ENCODE results near the gene RYR2. TPM values are rescaled to one million over a fixed set of nuclear protein-coding genes. Genes with fewer than 3 reads are reported as not detected.
"Not testable (repeated sequence)": the region's sequence is repeated elsewhere in the genome, so short reads cannot be mapped to it uniquely, and the experiment has no call there.

Gene RYR2
- total RNA-seq, 1 donor from 2014 or later = not detected

DNA sequence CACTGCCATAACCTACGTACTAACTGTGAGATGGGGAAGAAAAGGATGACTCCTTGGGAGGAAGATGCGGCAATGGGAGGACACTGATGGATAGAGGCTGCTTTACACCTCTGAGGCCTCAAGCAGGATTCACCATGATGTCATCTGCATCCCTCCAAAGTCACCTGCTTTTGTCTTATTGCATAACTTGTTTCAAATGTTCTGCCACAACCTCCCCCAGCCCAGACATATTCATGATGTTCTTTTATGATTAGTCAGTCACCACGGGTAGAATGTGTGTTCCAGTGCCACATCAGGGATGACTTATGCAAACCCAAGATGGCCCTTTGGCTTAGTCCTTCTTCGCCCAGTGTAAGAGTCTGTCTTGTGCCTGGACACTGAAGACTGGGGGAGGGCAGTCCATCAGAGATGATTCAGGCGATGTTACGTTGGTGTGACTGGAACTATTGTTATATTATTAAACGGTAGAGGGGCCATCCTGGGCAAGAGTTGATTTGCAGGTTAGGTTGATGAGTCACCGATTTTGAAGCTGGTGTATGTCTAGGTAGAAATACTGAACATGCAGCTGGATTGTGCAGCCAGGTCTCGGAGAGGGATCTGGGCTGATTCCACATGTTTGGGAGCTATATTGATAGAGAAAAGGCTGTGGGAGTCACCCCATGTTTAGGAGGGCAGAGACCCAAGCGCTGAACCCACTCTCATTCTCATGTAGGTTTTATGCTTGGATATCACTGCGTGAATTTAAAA is 32.6 kb downstream of the RYR2 start:
- no peak for DNase-seq (ENCODE audit: low read depth, low spot score)

DNA sequence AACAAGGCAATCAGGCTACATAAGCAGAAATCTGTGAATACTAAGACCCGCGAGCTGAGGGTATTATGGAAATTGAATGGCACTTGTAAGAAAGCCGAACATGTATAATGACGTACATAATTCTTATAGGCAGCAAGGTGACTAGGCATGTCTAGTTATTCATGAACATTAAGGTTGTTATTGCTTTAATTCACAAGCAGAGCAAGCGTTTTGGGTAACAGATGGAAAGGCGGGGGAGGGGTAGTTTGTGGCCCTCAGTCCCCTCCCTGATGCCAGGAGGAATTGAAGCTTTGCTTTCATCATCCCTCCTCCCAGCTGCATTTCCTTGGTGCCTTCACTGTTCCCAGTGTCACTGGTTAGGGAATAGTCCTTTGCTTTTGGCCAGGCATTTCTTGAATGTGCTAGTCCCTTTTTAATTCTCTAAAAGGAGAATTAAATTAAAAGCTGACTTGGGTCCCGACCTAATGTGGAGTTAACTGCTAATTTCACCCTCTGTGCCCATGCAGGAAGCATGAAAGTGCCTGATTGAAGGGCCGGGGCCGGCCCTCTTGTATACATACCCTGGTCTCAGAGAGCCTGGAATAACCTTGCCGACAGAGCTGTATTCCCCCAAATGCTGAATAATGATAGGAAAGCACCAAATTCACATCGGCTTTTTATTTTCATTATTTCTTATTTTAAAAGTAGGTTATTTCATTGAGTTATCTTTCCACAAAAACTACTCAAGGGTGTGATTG is 42.5 kb downstream of the RYR2 start:
- no peak for DNase-seq (ENCODE audit: low read depth, low spot score)

DNA sequence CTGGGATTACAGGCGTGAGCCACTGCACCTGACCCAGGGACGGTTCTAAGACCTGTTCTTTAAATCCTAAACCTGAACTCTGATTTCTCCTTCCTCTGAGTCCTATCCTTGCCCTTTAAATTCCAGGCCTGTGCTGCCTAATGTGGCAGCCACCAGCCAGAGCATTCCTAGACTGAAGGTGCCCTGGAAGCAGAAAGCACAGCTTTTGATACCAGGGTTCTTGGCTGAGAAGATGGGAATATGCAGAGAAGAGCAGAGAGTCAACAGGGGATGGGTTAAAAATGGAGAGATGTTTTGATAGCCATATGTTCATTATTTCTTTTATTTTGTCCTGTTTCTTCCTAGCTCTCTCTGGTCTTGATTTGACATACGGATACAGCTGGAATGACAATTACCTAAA is 49.7 kb downstream of the RYR2 start:
- no peak for DNase-seq (ENCODE audit: low read depth, low spot score)

DNA sequence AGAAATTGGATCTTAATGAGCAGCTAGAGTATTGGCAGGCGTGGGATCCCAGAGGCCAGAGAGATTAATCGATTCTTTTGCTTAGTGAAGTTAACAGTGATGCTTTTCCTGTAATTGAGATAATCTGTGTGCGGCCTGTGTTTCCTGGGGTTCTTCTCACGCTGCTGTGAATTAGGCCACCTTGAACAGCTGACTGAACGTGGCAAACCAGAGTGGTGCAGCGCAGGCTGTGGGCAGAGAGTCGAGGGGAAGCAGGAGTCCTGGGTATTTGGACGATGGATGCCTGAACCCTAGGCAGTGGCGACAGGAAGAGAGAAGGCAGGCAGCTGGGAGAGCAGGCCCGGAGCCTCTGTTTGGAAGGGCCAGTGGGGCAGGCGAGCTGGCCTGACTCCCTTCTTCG is 51.7 kb downstream of the RYR2 start:
- DNase-seq (ENCODE audit: low read depth, low spot score) = no peak

DNA sequence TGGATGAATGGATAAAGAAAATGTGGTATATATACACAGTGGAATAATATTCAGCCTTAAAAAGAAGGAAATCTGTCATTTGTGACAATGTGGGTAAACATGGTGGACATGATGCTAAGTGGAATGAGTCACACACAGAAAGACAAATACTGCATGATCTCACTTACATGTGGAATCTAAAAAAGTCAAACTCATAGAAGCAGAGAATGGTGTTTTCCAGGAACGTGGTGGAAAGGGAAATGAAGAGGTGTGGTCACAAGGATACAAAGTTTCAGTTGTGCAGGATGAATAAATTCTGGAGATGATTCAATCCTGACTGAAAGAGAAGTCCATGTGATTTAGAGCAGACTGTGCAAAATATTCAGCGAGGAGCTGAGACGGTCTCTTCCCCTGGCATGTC is 56.6 kb downstream of the RYR2 start:
- DNase-seq (ENCODE audit: low read depth, low spot score) = no peak

DNA sequence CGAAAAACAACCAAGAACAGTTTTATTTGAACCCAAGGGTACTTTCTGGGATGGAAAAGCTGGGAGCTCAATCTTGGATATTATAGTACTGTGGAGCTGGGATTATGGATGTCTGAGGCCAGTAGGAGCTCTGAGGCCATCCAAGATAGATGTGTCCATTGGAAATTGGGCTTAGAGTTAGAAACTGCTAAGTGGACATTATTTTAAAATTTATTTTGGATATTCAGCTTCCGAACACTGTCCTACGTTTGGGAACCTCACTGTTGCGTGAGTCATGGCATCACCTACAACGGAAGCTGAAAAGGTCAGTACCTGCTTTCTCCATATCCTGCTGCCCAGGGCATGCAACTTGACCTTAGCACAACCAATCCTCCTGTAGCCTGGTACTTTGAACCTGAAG is 61.0 kb downstream of the RYR2 start:
- no peak for DNase-seq (ENCODE audit: low read depth, low spot score)

GRCh38 chr1:237104096-237104495 is 62.1 kb downstream of the RYR2 start:
- no peak for DNase-seq (ENCODE audit: low read depth, low spot score)

DNA sequence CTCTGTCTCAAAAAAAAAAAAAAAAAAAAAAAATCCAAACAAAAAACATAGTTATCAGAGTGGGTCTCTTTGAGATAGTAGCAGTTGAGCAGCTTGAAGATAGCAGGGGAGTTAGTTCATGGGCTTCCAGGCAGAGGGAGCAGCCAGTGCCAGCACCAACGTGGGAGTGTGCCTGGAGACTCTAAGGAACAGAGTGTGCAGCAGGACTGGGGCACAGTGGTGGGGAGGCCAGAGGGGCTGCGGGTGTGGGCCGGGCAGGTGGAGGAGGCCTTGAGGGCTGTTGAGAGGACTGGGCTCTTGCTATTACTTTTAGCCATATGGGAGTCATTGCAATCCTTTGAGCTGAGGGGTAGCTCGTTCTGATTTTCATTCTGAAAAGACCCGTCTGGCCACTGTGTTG is 63.8 kb downstream of the RYR2 start:
- DNase-seq (ENCODE audit: low read depth, low spot score) = no peak

DNA sequence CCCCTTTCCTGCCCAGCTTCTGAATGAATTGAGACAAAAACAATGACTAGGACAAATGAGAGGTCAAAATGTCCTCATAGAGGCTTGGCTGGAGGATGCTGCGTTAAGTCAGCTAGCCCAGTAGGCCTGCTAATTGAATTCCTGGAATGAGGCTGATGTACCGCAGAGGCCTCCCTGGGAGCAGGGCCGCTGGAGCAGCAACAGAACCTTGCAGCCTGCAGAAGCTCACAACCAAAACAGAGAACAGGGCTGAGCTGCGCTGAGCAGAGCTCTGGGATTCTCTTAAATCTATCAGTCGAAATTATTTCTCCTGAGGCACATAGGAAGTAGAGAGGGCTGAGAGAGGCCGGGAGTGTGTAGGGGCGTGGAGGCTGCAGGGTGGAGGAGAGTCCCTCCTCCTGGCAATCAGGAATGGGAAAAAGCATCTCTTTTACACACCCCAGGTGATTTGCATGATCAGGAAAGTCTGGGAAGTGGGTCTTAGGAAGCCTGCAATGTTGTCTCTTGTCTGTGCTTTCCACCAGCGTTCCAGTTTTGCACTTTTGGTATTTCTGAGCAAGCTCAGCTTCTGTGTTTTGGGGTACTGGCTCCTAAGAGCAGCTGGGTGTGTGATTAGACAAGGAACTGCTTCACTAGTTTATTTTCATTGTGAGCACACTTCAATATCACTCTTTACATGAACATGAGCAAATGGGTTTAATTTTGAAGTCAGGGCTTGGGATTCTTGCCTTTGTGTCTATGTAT is 66.5 kb downstream of the RYR2 start:
- DNase-seq (ENCODE audit: low read depth, low spot score) = no peak

- DNase-seq (ENCODE audit: low read depth, low spot score) = no peak
Observed at GRCh38 chr1:237111807-237112206, 69.8 kb downstream of the RYR2 start.

DNA sequence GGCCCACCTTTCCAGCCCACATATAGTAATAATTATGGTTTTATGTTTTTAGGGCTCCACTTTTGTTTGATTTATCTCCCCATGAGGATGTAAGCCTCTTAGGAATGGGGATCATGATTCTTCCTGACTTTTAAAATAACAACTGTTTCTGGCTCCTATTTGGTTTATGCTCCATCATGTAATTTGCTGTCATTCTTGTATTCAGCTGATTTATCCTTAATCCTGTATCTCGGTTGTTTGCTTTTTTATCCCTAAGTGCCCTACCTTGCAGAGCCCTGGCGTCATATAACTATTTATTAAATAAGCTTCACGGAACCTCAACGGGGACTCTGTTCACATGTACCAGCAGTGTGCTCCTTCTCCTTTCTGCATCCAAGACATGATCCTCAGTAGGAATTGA is 70.7 kb downstream of the RYR2 start:
- no peak for DNase-seq (ENCODE audit: low read depth, low spot score)

DNA sequence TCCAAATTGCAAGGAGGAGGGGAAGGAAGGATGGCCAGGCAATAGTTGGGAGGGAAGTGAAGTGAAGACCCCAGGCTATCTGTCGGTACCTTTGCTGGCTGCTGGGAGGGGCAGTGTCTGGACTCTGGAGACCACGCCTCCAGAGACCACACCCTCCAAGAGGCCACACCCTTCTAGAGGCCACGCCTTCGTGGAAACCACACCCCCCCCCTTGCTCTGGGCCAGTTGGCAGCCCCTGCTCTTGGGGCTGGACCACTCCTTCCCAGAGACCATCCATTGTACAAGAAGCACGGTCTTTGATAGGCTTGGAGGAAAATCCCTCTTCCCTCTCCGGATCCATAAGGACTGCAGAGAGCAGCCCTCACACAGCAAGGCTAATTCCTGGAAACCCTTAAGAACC is 73.1 kb downstream of the RYR2 start:
- no peak for DNase-seq (ENCODE audit: low read depth, low spot score)

GRCh38 chr1:237119091-237119490 is 77.1 kb downstream of the RYR2 start:
- no peak for DNase-seq (ENCODE audit: low read depth, low spot score)

DNA sequence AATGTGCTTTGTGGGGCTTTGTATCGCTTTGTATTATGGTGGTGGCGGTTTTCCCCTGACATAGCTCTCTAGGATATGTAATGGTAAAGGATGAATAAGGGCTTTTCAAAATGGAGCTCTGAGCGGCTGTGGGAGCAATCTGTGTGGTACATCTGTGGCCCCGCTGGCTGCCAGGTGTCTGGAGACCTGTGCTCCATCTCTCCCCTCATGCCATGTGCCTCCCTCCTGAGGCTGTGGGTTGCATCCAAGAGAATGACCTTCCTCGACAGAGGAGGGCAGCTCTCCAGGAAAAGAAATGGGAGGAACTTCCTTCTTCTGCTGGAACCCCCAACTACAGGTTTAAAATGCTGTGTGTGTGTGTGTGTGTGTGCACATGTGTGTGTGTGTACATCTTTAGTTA is 78.7 kb downstream of the RYR2 start:
- no peak for DNase-seq (ENCODE audit: low read depth, low spot score)

- DNase-seq (ENCODE audit: low read depth, low spot score) = no peak
Observed at GRCh38 chr1:237124856-237125462, 83.0 kb downstream of the RYR2 start.

DNA sequence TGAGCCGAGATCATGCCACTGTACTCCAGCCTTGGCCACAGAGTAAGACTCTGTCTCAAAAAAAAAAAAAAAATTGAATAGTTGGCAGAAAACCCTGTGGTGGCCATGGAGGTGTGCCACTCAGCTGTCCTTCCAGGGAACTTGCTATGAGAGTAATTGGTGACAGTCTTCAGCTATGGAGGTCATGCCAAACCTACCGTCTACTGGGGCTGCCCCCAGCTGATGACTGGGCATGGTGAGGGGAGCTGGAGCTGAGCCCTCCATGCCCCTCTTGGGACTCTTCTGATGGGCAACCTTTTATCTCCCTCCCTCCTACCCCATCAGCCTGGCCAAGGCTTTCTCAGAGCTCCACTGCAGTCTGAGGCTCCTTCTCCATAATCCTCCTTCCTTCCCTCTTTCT is 84.2 kb downstream of the RYR2 start:
- no peak for DNase-seq (ENCODE audit: low read depth, low spot score)

- not testable (repeated sequence) for DNase-seq (ENCODE audit: low read depth, low spot score)
Observed at GRCh38 chr1:237127301-237127700, 85.3 kb downstream of the RYR2 start.

DNA sequence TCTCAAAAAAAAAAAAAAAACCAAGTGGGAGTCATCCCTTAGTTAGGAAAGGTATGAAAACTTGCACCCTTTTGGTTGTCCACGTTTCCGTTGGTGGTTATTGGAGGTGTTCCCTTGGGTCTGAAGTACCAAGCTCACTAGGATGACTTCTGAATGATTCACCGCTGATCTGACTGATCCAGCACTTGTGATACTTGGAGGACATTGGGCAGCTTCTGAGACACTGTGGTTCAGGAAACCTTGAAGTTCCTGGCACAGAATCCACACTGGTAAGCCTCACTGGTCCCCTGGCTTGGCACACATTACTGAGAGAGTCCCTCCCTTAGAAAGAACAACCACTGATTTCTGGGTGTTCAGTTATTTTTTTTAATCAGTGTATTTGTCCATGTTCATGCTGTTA is 91.9 kb downstream of the RYR2 start:
- no peak for DNase-seq (ENCODE audit: low read depth, low spot score)

DNA sequence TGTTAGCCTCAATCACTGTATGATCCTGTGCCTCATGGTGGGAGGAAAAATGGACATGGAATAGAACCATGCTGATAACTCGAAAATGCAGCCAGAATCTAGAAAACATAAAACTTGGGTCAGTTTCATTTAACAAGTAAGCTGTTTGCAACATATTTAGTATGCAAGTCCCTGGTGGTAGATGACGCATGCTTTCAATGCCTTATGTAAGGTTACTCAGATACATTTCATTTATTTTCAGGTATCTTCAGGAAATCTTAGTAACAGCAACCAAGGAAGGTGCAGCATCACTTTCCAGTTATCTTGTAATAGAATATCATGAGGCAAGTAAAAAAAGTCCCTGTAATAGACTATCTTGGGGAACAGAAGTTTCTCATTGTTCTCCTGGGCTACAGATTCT is 92.9 kb downstream of the RYR2 start:
- DNase-seq (ENCODE audit: low read depth, low spot score) = no peak

GRCh38 chr1:237138551-237138950 is 96.6 kb downstream of the RYR2 start:
- DNase-seq (ENCODE audit: low read depth, low spot score) = no peak

- no peak for DNase-seq (ENCODE audit: low read depth, low spot score)
Observed at GRCh38 chr1:237139732-237140131, 97.7 kb downstream of the RYR2 start.

DNA sequence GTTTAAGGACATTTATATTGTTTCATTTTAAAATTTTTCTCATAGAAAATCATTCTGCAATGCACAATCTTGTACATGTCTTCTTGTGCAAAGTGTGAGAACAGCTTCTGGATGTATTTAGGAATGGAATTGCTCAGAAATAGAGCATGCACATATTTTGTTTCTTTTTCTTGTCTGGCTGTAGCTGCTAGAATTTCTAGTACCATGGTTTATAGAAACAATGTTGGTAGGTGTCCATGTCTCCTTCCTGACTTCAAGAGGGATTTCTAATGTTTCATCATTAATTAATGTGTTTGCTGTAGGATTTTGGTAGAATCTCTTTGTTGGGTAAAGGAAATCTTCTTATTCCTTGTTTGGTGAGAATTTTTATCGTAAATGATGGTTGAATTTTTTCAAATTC is 99.0 kb downstream of the RYR2 start:
- no peak for DNase-seq (ENCODE audit: low read depth, low spot score)
